ENCODE measurements around the gene RPL36A.

The RPL36A gene

DNA sequence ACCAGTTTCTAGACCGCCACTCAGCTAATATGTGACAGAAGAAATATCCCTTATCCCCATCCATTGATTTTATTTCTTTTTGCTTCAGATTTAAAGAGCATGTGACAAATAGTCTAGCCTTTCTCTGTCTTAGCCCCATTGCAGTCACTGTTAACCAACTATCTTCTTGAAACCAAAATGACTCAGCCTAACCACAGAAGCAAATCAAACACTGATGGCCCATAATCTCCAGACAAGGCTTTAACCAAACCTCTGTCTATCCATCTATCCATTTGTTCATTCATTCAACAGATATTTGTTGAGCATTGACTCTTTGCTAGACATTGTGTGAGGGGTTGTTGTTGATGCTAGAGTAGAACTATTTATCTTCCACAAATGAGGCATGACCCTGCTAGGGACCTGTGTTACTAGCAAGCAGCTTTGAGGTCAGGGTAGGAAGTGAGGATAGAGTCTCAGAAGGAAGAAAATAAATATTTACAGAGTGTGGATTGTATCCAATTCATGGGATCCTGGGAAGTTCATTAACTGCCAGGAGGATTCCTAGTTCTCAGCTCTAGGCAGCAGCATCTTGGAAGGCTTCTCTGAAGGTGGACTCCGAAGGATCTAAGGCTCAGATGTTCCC, 39.8 kb downstream of the RPL36A start:
- no peak for DNase-seq (ENCODE audit: low read depth in 1 of 2, low spot score in 1 of 2)

DNA sequence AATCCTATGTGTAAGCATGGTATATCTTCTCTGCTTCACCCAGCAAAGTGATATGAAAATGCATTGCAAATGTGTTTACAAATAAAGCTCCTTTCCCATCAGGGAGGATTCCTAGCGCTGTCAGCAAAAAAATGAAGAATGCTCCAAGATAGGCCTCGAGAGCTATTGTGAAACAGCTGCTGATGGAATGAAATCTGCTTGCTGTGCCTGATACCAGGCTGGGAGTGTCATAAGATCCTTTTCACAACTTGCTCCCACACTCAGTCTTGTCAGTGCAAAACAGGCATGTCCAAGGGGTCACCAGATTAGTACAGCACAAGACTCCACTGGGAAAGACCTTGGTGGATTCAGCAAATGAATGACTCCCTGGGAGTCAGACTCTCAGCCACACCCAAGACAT, 51.3 kb downstream of the RPL36A start:
- no peak for DNase-seq (ENCODE audit: low read depth in 1 of 2, low spot score in 1 of 2)

All from stimulated activated CD4-positive, alpha-beta T cell treated with anti-CD3 and anti-CD28 coated beads, Interleukin-15, amount 100 ng/mL, for 1 hour (primary cell).